GM23338 (cell line): ENCODE measurements around the gene WNK1. TPM values are rescaled to one million over a fixed set of nuclear protein-coding genes. Genes with fewer than 3 reads are reported as not detected.

ENCODE experiments used
- ATAC-seq: fragments of 200-7000 bp; cut with Tn5 transposase; 3 replicates; pipeline ENCODE4 v1.9.1; 2020
- DNase-seq: peaks from one replicate; pipeline ENCODE4 v3.0.0-alpha.2; 2015; ENCODE audit warnings: low spot score
- H2AFZ ChIP-seq: fragments of 200-600 bp; sonication (generic); 2 replicates; pipeline ENCODE4 v1.8.0; 2016; ENCODE audit warnings: antibody characterized with exemption, mild to moderate bottlenecking, moderate library complexity
- H3F3A ChIP-seq: fragments of 200-600 bp; sonication (generic); replicated peaks from 2 replicates; pipeline ENCODE4 v1.8.0; 2017; ENCODE audit warnings: antibody characterized with exemption, mixed run types, low read depth
- H3K27ac ChIP-seq: fragments of 200-600 bp; sonication (generic); 2 replicates; pipeline ENCODE4 v1.6.1; 2016; ENCODE audit warnings: low read depth
- H3K27me3 ChIP-seq: fragments of 200-600 bp; sonication (generic); 2 replicates; pipeline ENCODE4 v1.8.0; 2016; ENCODE audit warnings: mild to moderate bottlenecking, mixed run types, moderate library complexity; ENCODE audit not compliant: insufficient read depth
- H3K36me3 ChIP-seq: fragments of 200-600 bp; sonication (generic); 2 replicates; pipeline ENCODE4 v1.8.0; 2016; ENCODE audit warnings: mild to moderate bottlenecking; ENCODE audit not compliant: insufficient read depth
- H3K4me1 ChIP-seq: fragments of 200-600 bp; sonication (generic); 2 replicates; pipeline ENCODE4 v1.8.0; 2016; ENCODE audit warnings: mild to moderate bottlenecking, moderate library complexity; ENCODE audit not compliant: insufficient read depth
- H3K4me2 ChIP-seq: fragments of 200-600 bp; sonication (generic); 2 replicates; pipeline ENCODE4 v1.7.1; 2017; ENCODE audit warnings: mixed run types
- H3K4me3 ChIP-seq: fragments of 200-600 bp; sonication (generic); 2 replicates; pipeline ENCODE4 v1.6.1; 2016; ENCODE audit warnings: mixed run types
- H3K79me2 ChIP-seq: fragments of 200-600 bp; sonication (generic); replicated peaks from 2 replicates; pipeline ENCODE4 v1.8.0; 2017; ENCODE audit warnings: mild to moderate bottlenecking; ENCODE audit not compliant: insufficient read depth
- H3K9me2 ChIP-seq: fragments of 200-600 bp; sonication (generic); 2 replicates; pipeline ENCODE4 v1.8.0; 2017; ENCODE audit not compliant: insufficient read depth
- H4K20me1 ChIP-seq: fragments of 200-600 bp; sonication (generic); replicated peaks from 2 replicates; pipeline ENCODE4 v1.8.0; 2017; ENCODE audit warnings: mild to moderate bottlenecking; ENCODE audit not compliant: insufficient read depth
- H3K27ac Mint-ChIP-seq: 2 replicates; pipeline ENCODE4 v1.8.0; 2020; ENCODE audit warnings: inconsistent platforms, mild to moderate bottlenecking, moderate library complexity, mixed read lengths
- H3K27me3 Mint-ChIP-seq: 3 replicates; pipeline ENCODE4 v1.8.0; 2022; ENCODE audit warnings: low read depth, mild to moderate bottlenecking, moderate library complexity, mixed read lengths, inconsistent platforms; ENCODE audit not compliant: insufficient read depth, poor library complexity
- H3K36me3 Mint-ChIP-seq: 3 replicates; pipeline ENCODE4 v1.8.0; 2021; ENCODE audit warnings: low read depth, mild to moderate bottlenecking, inconsistent platforms, moderate library complexity, mixed read lengths
- H3K4me1 Mint-ChIP-seq: 3 replicates; pipeline ENCODE4 v1.8.0; 2020; ENCODE audit warnings: mild to moderate bottlenecking, inconsistent platforms, mixed read lengths
- H3K4me3 Mint-ChIP-seq: 3 replicates; pipeline ENCODE4 v1.8.0; 2021; ENCODE audit warnings: moderate library complexity, mild to moderate bottlenecking, inconsistent platforms, mixed read lengths
- H3K9me3 Mint-ChIP-seq: 3 replicates; pipeline ENCODE4 v1.8.0; 2020; ENCODE audit warnings: moderate library complexity, mild to moderate bottlenecking, inconsistent platforms, mixed read lengths
- CREB1 ChIP-seq: fragments of 250-450 bp; sonication (Bioruptor Pico); IDR thresholded peaks from 2 replicates; pipeline ENCODE4 v1.5.0; 2020; ENCODE audit warnings: low read depth, mild to moderate bottlenecking, moderate library complexity
- JUNB ChIP-seq: IDR thresholded peaks from one replicate; pipeline ENCODE4 v1.6.1; 2016; ENCODE audit warnings: antibody characterized with exemption; ENCODE audit not compliant: unreplicated experiment
- NANOG ChIP-seq: IDR thresholded peaks from 2 replicates; pipeline ENCODE4 v1.6.1; 2016; ENCODE audit warnings: antibody characterized with exemption, borderline replicate concordance
- STAT1 ChIP-seq: IDR thresholded peaks from one replicate; pipeline ENCODE4 v1.6.1; 2016; ENCODE audit warnings: antibody characterized with exemption; ENCODE audit not compliant: unreplicated experiment
- ZNF331 ChIP-seq: fragments of 250-450 bp; sonication (Bioruptor Pico); IDR thresholded peaks from 2 replicates; pipeline ENCODE4 v1.5.0; 2020; ENCODE audit warnings: low read depth, mild to moderate bottlenecking, moderate library complexity
- polyA plus RNA-seq: library from polyadenylated mRNA; unstranded; fragments of >200 nt; fragmentation: Nextera tagmentation; extraction: Ambion mirVana; gene quantifications from 2 replicates; pipeline ENCODE4 v1.2.1, GENCODE V29; 2016
- total RNA-seq: library from RNA; depleted of rRNA; stranded (reverse); fragments of >200 nt; shearing (Covaris generic); gene quantifications from 2 replicates; pipeline ENCODE4 v1.2.3, GENCODE V29; 2014
- TF ChIP-seq, protein P1 (sequence below): IDR thresholded peaks from one replicate; pipeline ENCODE4 v1.6.1; 2018; ENCODE audit warnings: antibody characterized with exemption; ENCODE audit not compliant: unreplicated experiment
- TF ChIP-seq, protein P2 (sequence below): IDR thresholded peaks from 2 replicates; pipeline ENCODE4 v1.6.1; 2016; ENCODE audit warnings: antibody characterized with exemption

The WNK1 gene
- total and polyA plus RNA-seq, 2 experiments from 2014 or later, result 86.8 to 114 TPM

- no peak for ATAC-seq
- no peaks in the 10 kb centered on the region for H3K9me3 Mint-ChIP-seq
- Histone ChIP-seq H4K20me1 (no peaks in the 10 kb centered on the region; the same call in 1 of the 2 replicates), H3K4me2 (no peak overlapping the region), H3K27ac (no peak overlapping the region), H3F3A (0 out of 2 replicates have a peak, but pooled peaks cover 2% of the 10 kb centered on the region), H3K79me2 (no peaks in the 10 kb centered on the region), H3K9me2 (no peaks in the 10 kb centered on the region), H3K27me3 (no peaks in the 10 kb centered on the region), H3K4me1 (no peaks in the 10 kb centered on the region), H2AFZ (no peak overlapping the region), H3K36me3 (peaks cover 88% of the 10 kb centered on the region), H3K4me3 (no peak overlapping the region)
- H3K36me3 Mint-ChIP-seq, result peaks cover 88% of the 10 kb centered on the region
- TF ChIP-seq, protein P1, sequence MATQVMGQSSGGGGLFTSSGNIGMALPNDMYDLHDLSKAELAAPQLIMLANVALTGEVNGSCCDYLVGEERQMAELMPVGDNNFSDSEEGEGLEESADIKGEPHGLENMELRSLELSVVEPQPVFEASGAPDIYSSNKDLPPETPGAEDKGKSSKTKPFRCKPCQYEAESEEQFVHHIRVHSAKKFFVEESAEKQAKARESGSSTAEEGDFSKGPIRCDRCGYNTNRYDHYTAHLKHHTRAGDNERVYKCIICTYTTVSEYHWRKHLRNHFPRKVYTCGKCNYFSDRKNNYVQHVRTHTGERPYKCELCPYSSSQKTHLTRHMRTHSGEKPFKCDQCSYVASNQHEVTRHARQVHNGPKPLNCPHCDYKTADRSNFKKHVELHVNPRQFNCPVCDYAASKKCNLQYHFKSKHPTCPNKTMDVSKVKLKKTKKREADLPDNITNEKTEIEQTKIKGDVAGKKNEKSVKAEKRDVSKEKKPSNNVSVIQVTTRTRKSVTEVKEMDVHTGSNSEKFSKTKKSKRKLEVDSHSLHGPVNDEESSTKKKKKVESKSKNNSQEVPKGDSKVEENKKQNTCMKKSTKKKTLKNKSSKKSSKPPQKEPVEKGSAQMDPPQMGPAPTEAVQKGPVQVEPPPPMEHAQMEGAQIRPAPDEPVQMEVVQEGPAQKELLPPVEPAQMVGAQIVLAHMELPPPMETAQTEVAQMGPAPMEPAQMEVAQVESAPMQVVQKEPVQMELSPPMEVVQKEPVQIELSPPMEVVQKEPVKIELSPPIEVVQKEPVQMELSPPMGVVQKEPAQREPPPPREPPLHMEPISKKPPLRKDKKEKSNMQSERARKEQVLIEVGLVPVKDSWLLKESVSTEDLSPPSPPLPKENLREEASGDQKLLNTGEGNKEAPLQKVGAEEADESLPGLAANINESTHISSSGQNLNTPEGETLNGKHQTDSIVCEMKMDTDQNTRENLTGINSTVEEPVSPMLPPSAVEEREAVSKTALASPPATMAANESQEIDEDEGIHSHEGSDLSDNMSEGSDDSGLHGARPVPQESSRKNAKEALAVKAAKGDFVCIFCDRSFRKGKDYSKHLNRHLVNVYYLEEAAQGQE, result no peak
- TF ChIP-seq JUNB, result no peak
- TF ChIP-seq ZNF331 (CRISPR knock-in tag), result no peak
- TF ChIP-seq, protein P2, sequence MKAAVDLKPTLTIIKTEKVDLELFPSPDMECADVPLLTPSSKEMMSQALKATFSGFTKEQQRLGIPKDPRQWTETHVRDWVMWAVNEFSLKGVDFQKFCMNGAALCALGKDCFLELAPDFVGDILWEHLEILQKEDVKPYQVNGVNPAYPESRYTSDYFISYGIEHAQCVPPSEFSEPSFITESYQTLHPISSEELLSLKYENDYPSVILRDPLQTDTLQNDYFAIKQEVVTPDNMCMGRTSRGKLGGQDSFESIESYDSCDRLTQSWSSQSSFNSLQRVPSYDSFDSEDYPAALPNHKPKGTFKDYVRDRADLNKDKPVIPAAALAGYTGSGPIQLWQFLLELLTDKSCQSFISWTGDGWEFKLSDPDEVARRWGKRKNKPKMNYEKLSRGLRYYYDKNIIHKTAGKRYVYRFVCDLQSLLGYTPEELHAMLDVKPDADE, result no peak
- no peak for TF ChIP-seq STAT1
- no peak for TF ChIP-seq CREB1
- DNase-seq, result no peak
- peaks cover 3% of the 10 kb centered on the region for H3K27me3 Mint-ChIP-seq
- no peak overlapping the region for H3K4me3 Mint-ChIP-seq
- H3K27ac Mint-ChIP-seq, result no peak overlapping the region
- no peaks in the 10 kb centered on the region for H3K4me1 Mint-ChIP-seq
These were observed 133.8 kb downstream of the WNK1 start for GRCh38 chr12:886206-886605.

DNA sequence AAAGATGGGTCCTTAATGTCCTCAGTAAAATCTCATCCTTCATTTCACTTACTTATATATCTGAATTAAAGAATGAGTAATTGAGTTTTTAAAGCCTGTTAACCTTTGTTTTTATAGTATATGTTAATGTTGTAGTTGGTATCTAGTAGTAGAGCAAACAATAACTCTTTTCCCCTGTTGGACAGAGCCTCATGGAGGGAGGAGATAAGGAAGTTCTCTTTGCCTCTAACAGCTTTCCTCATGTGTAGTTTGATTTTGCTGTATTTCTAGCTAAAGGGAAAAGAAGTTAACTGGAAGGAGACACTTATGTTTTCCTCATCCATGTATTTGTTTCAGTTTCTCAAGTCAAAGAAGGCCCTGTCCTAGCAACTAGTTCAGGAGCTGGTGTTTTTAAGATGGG is 141.8 kb downstream of the WNK1 start:
- Mint-ChIP-seq H3K27me3 (no peaks in the 10 kb centered on the region), H3K4me3 (no peak overlapping the region), H3K9me3 (no peaks in the 10 kb centered on the region), H3K27ac (no peak overlapping the region), H3K4me1 (no peaks in the 10 kb centered on the region), H3K36me3 (peaks cover 68% of the 10 kb centered on the region)
- ATAC-seq (no peak), DNase-seq (no peak)
- no peak overlapping the region for H2AFZ ChIP-seq
- peaks cover 53% of the 10 kb centered on the region for H3K36me3 ChIP-seq
- H3K4me1 ChIP-seq, result no peaks in the 10 kb centered on the region
- H3K79me2 ChIP-seq, result no peaks in the 10 kb centered on the region
- H3K4me3 ChIP-seq, result no peak overlapping the region
- TF ChIP-seq, protein P1, result no peak
- no peak for TF ChIP-seq NANOG
- no peaks in the 10 kb centered on the region for H3F3A ChIP-seq
- H4K20me1 ChIP-seq, result peaks cover 13% of the 10 kb centered on the region
- no peaks in the 10 kb centered on the region for H3K27me3 ChIP-seq
- no peaks in the 10 kb centered on the region for H3K9me2 ChIP-seq
- H3K4me2 ChIP-seq, result no peak overlapping the region
- no peak overlapping the region for H3K27ac ChIP-seq
